ENCODE measurements around the gene TANGO2. TPM values are rescaled to one million over a fixed set of nuclear protein-coding genes. Genes with fewer than 3 reads are reported as not detected.

TANGO2 gene
- polyA plus RNA-seq, 4 donors = 16.5 to 23.3 (median 20.9) TPM

DNA sequence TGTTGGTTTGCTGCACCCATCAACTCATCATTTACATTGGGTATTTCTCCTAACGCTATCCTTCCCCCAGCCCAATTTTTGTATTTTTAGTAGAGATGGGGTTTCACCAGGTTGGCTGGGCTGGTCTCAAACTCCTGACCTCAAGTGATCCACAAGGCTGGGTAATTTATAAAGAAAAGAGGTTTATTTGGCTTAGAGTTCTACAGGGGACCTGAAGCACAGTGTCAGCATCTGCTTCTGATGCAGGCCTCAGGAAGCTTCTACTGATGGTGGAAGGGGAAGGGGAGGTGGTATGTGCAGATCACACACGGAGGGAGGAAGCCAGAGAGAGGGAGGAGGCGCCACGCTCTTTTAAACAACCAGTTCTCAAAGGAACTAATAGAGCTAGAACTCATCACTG, 25.8 kb downstream of the TANGO2 start:
- Histone ChIP-seq H3K27ac (ENCODE audit: low read depth in 1 of 3, low read length in 2 of 3) (no peak overlapping the region), H3K9me3 (ENCODE audit: control insufficient read depth in 2 of 2, insufficient read depth in 1 of 2, low read depth in 1 of 2, low read length in 1 of 2) (peaks cover 0 to 5% of the 10 kb centered on the region in 2 donors), H3K4me3 (ENCODE audit: low read depth in 1 of 3, low read length in 3 of 3) (no peak overlapping the region), H3K36me3 (ENCODE audit: control insufficient read depth in 3 of 3, insufficient read depth in 2 of 3, low read depth in 1 of 3, low read length in 3 of 3) (peaks cover 5 to 38% (median 6%) of the 10 kb centered on the region in 3 donors), H3K4me1 (ENCODE audit: control insufficient read depth in 3 of 3, insufficient read depth in 2 of 3, low read depth in 1 of 3, low read length in 2 of 3) (no peaks in the 10 kb centered on the region), H3K27me3 (ENCODE audit: control insufficient read depth in 3 of 3, insufficient read depth in 3 of 3, low read length in 3 of 3) (no peaks in the 10 kb centered on the region)
- FAIRE-seq (no peak), DNase-seq (no peak)
- WGBS, 3 donors = 93 to 98% (median 96%) methylated on average over 4 of the region's 4 CpGs

GRCh38 chr22:20051927-20052308, 31.0 kb downstream of the TANGO2 start:
- no peaks in the 10 kb centered on the region for H3K4me1 ChIP-seq (ENCODE audit: control insufficient read depth in 3 of 3, insufficient read depth in 2 of 3, low read depth in 1 of 3, low read length in 2 of 3)
- FAIRE-seq (no peak), DNase-seq (no peak)
- no peak overlapping the region for H3K4me3 ChIP-seq (ENCODE audit: low read depth in 1 of 3, low read length in 3 of 3)
- H3K9me3 ChIP-seq (ENCODE audit: control insufficient read depth in 2 of 2, insufficient read depth in 1 of 2, low read depth in 1 of 2, low read length in 1 of 2) = peaks cover 0 to 5% of the 10 kb centered on the region in 2 donors
- H3K27me3 ChIP-seq (ENCODE audit: control insufficient read depth in 3 of 3, insufficient read depth in 3 of 3, low read length in 3 of 3) = no peaks in the 10 kb centered on the region
- peaks cover 7 to 54% (median 12%) of the 10 kb centered on the region in 3 donors for H3K36me3 ChIP-seq (ENCODE audit: control insufficient read depth in 3 of 3, insufficient read depth in 2 of 3, low read depth in 1 of 3, low read length in 3 of 3)
- 93 to 95% (median 94%) methylated on average over 6 of the region's 6 CpGs for WGBS, 3 donors
- no peak overlapping the region for H3K27ac ChIP-seq (ENCODE audit: low read depth in 1 of 3, low read length in 2 of 3)

GRCh38 chr22:20052309-20053259, 31.7 kb downstream of the TANGO2 start:
- H3K36me3 ChIP-seq (ENCODE audit: control insufficient read depth in 3 of 3, insufficient read depth in 2 of 3, low read depth in 1 of 3, low read length in 3 of 3) = peaks cover 7 to 57% (median 12%) of the 10 kb centered on the region in 3 donors
- no peaks in the 10 kb centered on the region for H3K27me3 ChIP-seq (ENCODE audit: control insufficient read depth in 3 of 3, insufficient read depth in 3 of 3, low read length in 3 of 3)
- FAIRE-seq = no peak
- no peak overlapping the region for H3K27ac ChIP-seq (ENCODE audit: low read depth in 1 of 3, low read length in 2 of 3)
- peaks cover 0 to 5% of the 10 kb centered on the region in 2 donors for H3K9me3 ChIP-seq (ENCODE audit: control insufficient read depth in 2 of 2, insufficient read depth in 1 of 2, low read depth in 1 of 2, low read length in 1 of 2)
- 63 to 84% (median 79%) methylated on average over 24 to 26 of the region's 26 CpGs for WGBS, 3 donors
- DNase-seq = peak in 1 of 2 donors; percentile 88
- H3K4me3 ChIP-seq (ENCODE audit: low read depth in 1 of 3, low read length in 3 of 3) = no peak overlapping the region
- H3K4me1 ChIP-seq (ENCODE audit: control insufficient read depth in 3 of 3, insufficient read depth in 2 of 3, low read depth in 1 of 3, low read length in 2 of 3) = no peaks in the 10 kb centered on the region

- no peak overlapping the region for H3K4me3 ChIP-seq (ENCODE audit: low read depth in 1 of 3, low read length in 3 of 3)
- FAIRE-seq (no peak), DNase-seq (no peak)
- no peaks in the 10 kb centered on the region for H3K27me3 ChIP-seq (ENCODE audit: control insufficient read depth in 3 of 3, insufficient read depth in 3 of 3, low read length in 3 of 3)
- H3K36me3 ChIP-seq (ENCODE audit: control insufficient read depth in 3 of 3, insufficient read depth in 2 of 3, low read depth in 1 of 3, low read length in 3 of 3) = peaks cover 4 to 63% (median 12%) of the 10 kb centered on the region in 3 donors
- 88 to 93% (median 92%) methylated on average over 14 of the region's 14 CpGs for WGBS, 3 donors
- no peaks in the 10 kb centered on the region for H3K9me3 ChIP-seq (ENCODE audit: control insufficient read depth in 2 of 2, insufficient read depth in 1 of 2, low read depth in 1 of 2, low read length in 1 of 2)
- no peak overlapping the region for H3K27ac ChIP-seq (ENCODE audit: low read depth in 1 of 3, low read length in 2 of 3)
- H3K4me1 ChIP-seq (ENCODE audit: control insufficient read depth in 3 of 3, insufficient read depth in 2 of 3, low read depth in 1 of 3, low read length in 2 of 3) = no peaks in the 10 kb centered on the region
These were observed 32.6 kb downstream of the TANGO2 start for GRCh38 chr22:20053407-20054033.

- no peak for FAIRE-seq
- peaks cover 4 to 60% (median 12%) of the 10 kb centered on the region in 3 donors for H3K36me3 ChIP-seq (ENCODE audit: control insufficient read depth in 3 of 3, insufficient read depth in 2 of 3, low read depth in 1 of 3, low read length in 3 of 3)
- WGBS, 3 donors = 89 to 94% (median 92%) methylated on average over 10 to 12 of the region's 12 CpGs
These were observed 33.1 kb downstream of the TANGO2 start for GRCh38 chr22:20054034-20054427.

GRCh38 chr22:20054485-20054884, 33.6 kb downstream of the TANGO2 start:
- no peak overlapping the region for H3K27ac ChIP-seq (ENCODE audit: low read depth in 1 of 3, low read length in 2 of 3)
- H3K4me1 ChIP-seq (ENCODE audit: control insufficient read depth in 3 of 3, insufficient read depth in 2 of 3, low read depth in 1 of 3, low read length in 2 of 3) = no peaks in the 10 kb centered on the region

More at GRCh38 chr22:20054034-20054427, 33.1 kb downstream of the TANGO2 start:
- no peak overlapping the region for H3K27ac ChIP-seq (ENCODE audit: low read depth in 1 of 3, low read length in 2 of 3)
- H3K27me3 ChIP-seq (ENCODE audit: control insufficient read depth in 3 of 3, insufficient read depth in 3 of 3, low read length in 3 of 3) = no peaks in the 10 kb centered on the region
- no peaks in the 10 kb centered on the region for H3K9me3 ChIP-seq (ENCODE audit: control insufficient read depth in 2 of 2, insufficient read depth in 1 of 2, low read depth in 1 of 2, low read length in 1 of 2)
- no peak overlapping the region for H3K4me3 ChIP-seq (ENCODE audit: low read depth in 1 of 3, low read length in 3 of 3)
- H3K4me1 ChIP-seq (ENCODE audit: control insufficient read depth in 3 of 3, insufficient read depth in 2 of 3, low read depth in 1 of 3, low read length in 2 of 3) = no peaks in the 10 kb centered on the region
- DNase-seq = no peak

GRCh38 chr22:20055144-20055543, 34.2 kb downstream of the TANGO2 start:
- no peaks in the 10 kb centered on the region for H3K9me3 ChIP-seq (ENCODE audit: control insufficient read depth in 2 of 2, insufficient read depth in 1 of 2, low read depth in 1 of 2, low read length in 1 of 2)
- H3K36me3 ChIP-seq (ENCODE audit: control insufficient read depth in 3 of 3, insufficient read depth in 2 of 3, low read depth in 1 of 3, low read length in 3 of 3) = peaks cover 4 to 60% (median 12%) of the 10 kb centered on the region in 3 donors
- 95 to 100% (median 98%) methylated on average over 2 of the region's 2 CpGs for WGBS, 3 donors
- no peak overlapping the region for H3K4me3 ChIP-seq (ENCODE audit: low read depth in 1 of 3, low read length in 3 of 3)
- no peak overlapping the region for H3K27ac ChIP-seq (ENCODE audit: low read depth in 1 of 3, low read length in 2 of 3)
- no peak for DNase-seq
- no peaks in the 10 kb centered on the region for H3K4me1 ChIP-seq (ENCODE audit: control insufficient read depth in 3 of 3, insufficient read depth in 2 of 3, low read depth in 1 of 3, low read length in 2 of 3)
- no peaks in the 10 kb centered on the region for H3K27me3 ChIP-seq (ENCODE audit: control insufficient read depth in 3 of 3, insufficient read depth in 3 of 3, low read length in 3 of 3)
- FAIRE-seq = no peak

More at GRCh38 chr22:20054485-20054884, 33.6 kb downstream of the TANGO2 start:
- Histone ChIP-seq H3K27me3 (ENCODE audit: control insufficient read depth in 3 of 3, insufficient read depth in 3 of 3, low read length in 3 of 3) (no peaks in the 10 kb centered on the region), H3K9me3 (ENCODE audit: control insufficient read depth in 2 of 2, insufficient read depth in 1 of 2, low read depth in 1 of 2, low read length in 1 of 2) (no peaks in the 10 kb centered on the region), H3K4me3 (ENCODE audit: low read depth in 1 of 3, low read length in 3 of 3) (no peak overlapping the region), H3K36me3 (ENCODE audit: control insufficient read depth in 3 of 3, insufficient read depth in 2 of 3, low read depth in 1 of 3, low read length in 3 of 3) (peaks cover 4 to 60% (median 12%) of the 10 kb centered on the region in 3 donors)
- 89 to 95% (median 94%) methylated on average over 6 of the region's 6 CpGs for WGBS, 3 donors
- DNase-seq = no peak
- FAIRE-seq = no peak

DNA sequence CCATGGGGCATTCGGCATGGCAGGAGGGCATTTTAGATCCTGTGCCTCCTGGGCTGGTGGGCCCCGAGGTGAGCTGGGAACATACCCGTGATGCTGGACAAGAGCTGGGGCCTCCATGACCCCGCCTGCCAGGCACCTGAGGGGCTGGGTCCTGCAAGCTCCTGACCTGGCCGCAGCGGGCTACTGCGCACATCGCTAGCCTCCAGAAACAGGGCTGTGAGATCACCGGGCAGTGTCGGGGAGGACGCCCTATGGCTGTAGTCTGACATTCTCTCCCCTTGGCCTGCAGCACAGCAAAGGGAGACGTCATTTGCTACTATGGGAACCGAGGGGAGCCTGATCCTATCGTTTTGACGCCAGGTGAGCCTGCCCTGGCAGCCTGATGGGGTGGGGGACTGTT, 34.7 kb downstream of the TANGO2 start:
- no peaks in the 10 kb centered on the region for H3K4me1 ChIP-seq (ENCODE audit: control insufficient read depth in 3 of 3, insufficient read depth in 2 of 3, low read depth in 1 of 3, low read length in 2 of 3)
- no peak for DNase-seq
- H3K27me3 ChIP-seq (ENCODE audit: control insufficient read depth in 3 of 3, insufficient read depth in 3 of 3, low read length in 3 of 3) = no peaks in the 10 kb centered on the region
- H3K27ac ChIP-seq (ENCODE audit: low read depth in 1 of 3, low read length in 2 of 3) = no peak overlapping the region
- H3K4me3 ChIP-seq (ENCODE audit: low read depth in 1 of 3, low read length in 3 of 3) = no peak overlapping the region
- no peaks in the 10 kb centered on the region for H3K9me3 ChIP-seq (ENCODE audit: control insufficient read depth in 2 of 2, insufficient read depth in 1 of 2, low read depth in 1 of 2, low read length in 1 of 2)
- WGBS, 3 donors = 94 to 97% (median 94%) methylated on average over 14 to 15 of the region's 15 CpGs
- FAIRE-seq = no peak
- peaks cover 4 to 65% (median 12%) of the 10 kb centered on the region in 3 donors for H3K36me3 ChIP-seq (ENCODE audit: control insufficient read depth in 3 of 3, insufficient read depth in 2 of 3, low read depth in 1 of 3, low read length in 3 of 3)

Measured in small intestine (tissue), 7 donors.